ENCODE measurements around the gene NPAS3.

DNA sequence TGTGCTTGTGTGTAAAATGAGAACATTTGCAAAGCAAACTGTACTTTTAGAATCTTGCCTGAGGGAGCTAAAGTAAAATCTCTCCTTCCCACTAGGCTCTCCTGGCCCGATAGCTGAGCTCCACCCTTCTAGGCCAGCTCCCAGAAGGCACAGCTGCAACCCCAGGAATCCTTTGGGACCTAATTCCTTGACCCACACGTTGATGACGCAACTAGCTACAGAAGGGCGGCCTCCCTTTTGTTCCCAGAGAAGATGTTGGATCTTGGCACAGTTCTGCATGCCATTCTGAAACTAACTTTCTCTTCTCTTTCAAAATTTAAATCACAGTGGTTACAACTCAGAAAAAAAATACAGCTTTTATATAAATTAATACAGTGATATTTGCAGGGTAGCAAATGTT, 744.1 kb downstream of the NPAS3 start:
- TF ChIP-seq, protein P1, sequence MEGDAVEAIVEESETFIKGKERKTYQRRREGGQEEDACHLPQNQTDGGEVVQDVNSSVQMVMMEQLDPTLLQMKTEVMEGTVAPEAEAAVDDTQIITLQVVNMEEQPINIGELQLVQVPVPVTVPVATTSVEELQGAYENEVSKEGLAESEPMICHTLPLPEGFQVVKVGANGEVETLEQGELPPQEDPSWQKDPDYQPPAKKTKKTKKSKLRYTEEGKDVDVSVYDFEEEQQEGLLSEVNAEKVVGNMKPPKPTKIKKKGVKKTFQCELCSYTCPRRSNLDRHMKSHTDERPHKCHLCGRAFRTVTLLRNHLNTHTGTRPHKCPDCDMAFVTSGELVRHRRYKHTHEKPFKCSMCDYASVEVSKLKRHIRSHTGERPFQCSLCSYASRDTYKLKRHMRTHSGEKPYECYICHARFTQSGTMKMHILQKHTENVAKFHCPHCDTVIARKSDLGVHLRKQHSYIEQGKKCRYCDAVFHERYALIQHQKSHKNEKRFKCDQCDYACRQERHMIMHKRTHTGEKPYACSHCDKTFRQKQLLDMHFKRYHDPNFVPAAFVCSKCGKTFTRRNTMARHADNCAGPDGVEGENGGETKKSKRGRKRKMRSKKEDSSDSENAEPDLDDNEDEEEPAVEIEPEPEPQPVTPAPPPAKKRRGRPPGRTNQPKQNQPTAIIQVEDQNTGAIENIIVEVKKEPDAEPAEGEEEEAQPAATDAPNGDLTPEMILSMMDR (conservative IDR thresholded peaks at IDR 0.05 in 1 of 2, IDR thresholded peaks at IDR 0.05 in 1 of 2; ENCODE audit: low read depth in 1 of 2, low read length in 2 of 2): no peak
- no peak for TF ChIP-seq EZH2 (IDR thresholded peaks at IDR 0.05; ENCODE audit: low read length, missing control alignments)
